ENCODE data around the gene CER1. TPM values are rescaled to one million over a fixed set of nuclear protein-coding genes. Genes with fewer than 3 reads are reported as not detected.
"Not testable (repeated sequence)": the region's sequence is repeated elsewhere in the genome, so short reads cannot be mapped to it uniquely, and the experiment has no call there.

CER1 gene
- total RNA-seq, 1 donor from 2014 or later, result not detected

GRCh38 chr9:14686168-14686567 is 36.4 kb downstream of the CER1 start:
- Histone ChIP-seq H3K4me3 (ENCODE audit: low read depth, low read length) (no peak overlapping the region), H3K27me3 (ENCODE audit: control insufficient read depth, insufficient read depth, low read length) (no peaks in the 10 kb centered on the region), H3K36me3 (ENCODE audit: control insufficient read depth, insufficient read depth, low read length) (peaks cover 3% of the 10 kb centered on the region)
- DNase-seq (ENCODE audit: low read depth) (no peak), FAIRE-seq (no peak)
- TF ChIP-seq, protein P1, sequence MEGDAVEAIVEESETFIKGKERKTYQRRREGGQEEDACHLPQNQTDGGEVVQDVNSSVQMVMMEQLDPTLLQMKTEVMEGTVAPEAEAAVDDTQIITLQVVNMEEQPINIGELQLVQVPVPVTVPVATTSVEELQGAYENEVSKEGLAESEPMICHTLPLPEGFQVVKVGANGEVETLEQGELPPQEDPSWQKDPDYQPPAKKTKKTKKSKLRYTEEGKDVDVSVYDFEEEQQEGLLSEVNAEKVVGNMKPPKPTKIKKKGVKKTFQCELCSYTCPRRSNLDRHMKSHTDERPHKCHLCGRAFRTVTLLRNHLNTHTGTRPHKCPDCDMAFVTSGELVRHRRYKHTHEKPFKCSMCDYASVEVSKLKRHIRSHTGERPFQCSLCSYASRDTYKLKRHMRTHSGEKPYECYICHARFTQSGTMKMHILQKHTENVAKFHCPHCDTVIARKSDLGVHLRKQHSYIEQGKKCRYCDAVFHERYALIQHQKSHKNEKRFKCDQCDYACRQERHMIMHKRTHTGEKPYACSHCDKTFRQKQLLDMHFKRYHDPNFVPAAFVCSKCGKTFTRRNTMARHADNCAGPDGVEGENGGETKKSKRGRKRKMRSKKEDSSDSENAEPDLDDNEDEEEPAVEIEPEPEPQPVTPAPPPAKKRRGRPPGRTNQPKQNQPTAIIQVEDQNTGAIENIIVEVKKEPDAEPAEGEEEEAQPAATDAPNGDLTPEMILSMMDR (IDR thresholded peaks at IDR 0.05; ENCODE audit: insufficient read depth, low read length, severe bottlenecking), result no peak

GRCh38 chr9:14682616-14683015 is 39.9 kb downstream of the CER1 start:
- not testable (repeated sequence) for H3K27me3 ChIP-seq (ENCODE audit: control insufficient read depth, insufficient read depth, low read length); H3K36me3 ChIP-seq (ENCODE audit: control insufficient read depth, insufficient read depth, low read length); FAIRE-seq; H3K4me3 ChIP-seq (ENCODE audit: low read depth, low read length); DNase-seq (ENCODE audit: low read depth)

DNA sequence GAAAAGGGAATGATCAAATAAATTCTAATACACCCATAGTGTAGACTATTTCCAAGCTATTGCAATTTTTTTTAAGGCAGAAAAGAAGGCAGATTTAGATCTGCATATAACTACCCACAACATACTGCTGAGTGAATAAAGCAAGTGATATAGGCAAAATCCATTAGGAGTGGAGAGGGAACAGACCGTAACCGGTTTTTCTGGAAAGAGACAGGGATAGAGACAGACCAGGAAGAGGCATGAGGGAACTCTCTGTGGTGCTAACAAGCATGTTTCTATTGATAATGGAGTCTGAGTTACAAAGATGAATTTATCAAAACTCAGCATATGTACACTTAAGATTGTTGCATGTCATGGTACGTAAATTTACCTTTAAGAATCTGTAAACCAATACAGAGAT is 43.8 kb downstream of the CER1 start:
- no peak for FAIRE-seq
- TF ChIP-seq, protein P1 (IDR thresholded peaks at IDR 0.05; ENCODE audit: insufficient read depth, low read length, severe bottlenecking), result no peak
- Histone ChIP-seq H3K27me3 (ENCODE audit: control insufficient read depth, insufficient read depth, low read length) (no peaks in the 10 kb centered on the region), H3K4me3 (ENCODE audit: low read depth, low read length) (no peak overlapping the region), H3K36me3 (ENCODE audit: control insufficient read depth, insufficient read depth, low read length) (no peaks in the 10 kb centered on the region)
- DNase-seq (ENCODE audit: low read depth), result no peak

- Histone ChIP-seq H3K27me3 (ENCODE audit: control insufficient read depth, insufficient read depth, low read length) (no peaks in the 10 kb centered on the region), H3K4me3 (ENCODE audit: low read depth, low read length) (no peak overlapping the region), H3K36me3 (ENCODE audit: control insufficient read depth, insufficient read depth, low read length) (no peaks in the 10 kb centered on the region)
- TF ChIP-seq, protein P1 (IDR thresholded peaks at IDR 0.05; ENCODE audit: insufficient read depth, low read length, severe bottlenecking), result no peak
- FAIRE-seq (no peak), DNase-seq (ENCODE audit: low read depth) (no peak)
Observed at GRCh38 chr9:14677872-14678271, 44.7 kb downstream of the CER1 start.

- TF ChIP-seq, protein P1 (IDR thresholded peaks at IDR 0.05; ENCODE audit: insufficient read depth, low read length, severe bottlenecking), result no peak
- peak; percentile 22 for DNase-seq (ENCODE audit: low read depth)
- Histone ChIP-seq H3K4me3 (ENCODE audit: low read depth, low read length) (no peak overlapping the region), H3K36me3 (ENCODE audit: control insufficient read depth, insufficient read depth, low read length) (no peaks in the 10 kb centered on the region), H3K27me3 (ENCODE audit: control insufficient read depth, insufficient read depth, low read length) (no peaks in the 10 kb centered on the region)
- no peak for FAIRE-seq
Observed at GRCh38 chr9:14677396-14677795, 45.1 kb downstream of the CER1 start.

GRCh38 chr9:14674630-14675029 is 47.9 kb downstream of the CER1 start:
- Histone ChIP-seq H3K4me3 (ENCODE audit: low read depth, low read length) (no peak overlapping the region), H3K36me3 (ENCODE audit: control insufficient read depth, insufficient read depth, low read length) (no peaks in the 10 kb centered on the region), H3K27me3 (ENCODE audit: control insufficient read depth, insufficient read depth, low read length) (no peaks in the 10 kb centered on the region)
- DNase-seq (ENCODE audit: low read depth) (no peak), FAIRE-seq (no peak)
- TF ChIP-seq, protein P1 (IDR thresholded peaks at IDR 0.05; ENCODE audit: insufficient read depth, low read length, severe bottlenecking), result no peak

Data from bronchial epithelial cell (primary cell).